HepG2 (cell line): Measurements from ENCODE around the gene STK32C. TPM values are rescaled to one million over a fixed set of nuclear protein-coding genes. Genes with fewer than 3 reads are reported as not detected.

Experiments used
- ATAC-seq: fragments of 200-7000 bp; cut with Tn5 transposase; 3 replicates; pipeline ENCODE4 v1.9.1; 2020; ENCODE audit warnings: mild to moderate bottlenecking, moderate library complexity
- BruUV-seq: library from RNA; stranded (reverse); fragments of 400-500 nt; replicated peaks from 2 replicates; lab custom pipeline; 2021; lab: Mats Ljungman, UMichigan
- CTCF ChIA-PET: fragments of 300-600 bp; formaldehyde crosslinking; extraction: SDS; loops from one replicate; lab custom pipeline; 2021; ENCODE audit warnings: low total read pairs, inconsistent platforms, low intra/inter-chr PET ratio; lab: Yijun Ruan, JAX
- POLR2A ChIA-PET: fragments of 350-600 bp; sonication (Branson Sonifier 250); formaldehyde crosslinking; loops from one replicate; lab custom pipeline; 2020; ENCODE audit warnings: antibody characterized with exemption, inconsistent platforms; lab: Yijun Ruan, JAX
- DNase-seq: peaks from one replicate; pipeline ENCODE4 v3.0.0-alpha.2; 2015; ENCODE audit warnings: low spot score
- FAIRE-seq: peaks from 3 replicates; lab custom pipeline; 2011; peaks lifted over from hg19 to GRCh38; lab: Jason Lieb, UNC
- H2AFZ ChIP-seq: one replicate; pipeline ENCODE4 v1.6.1; 2011; ENCODE audit warnings: low read length, inconsistent platforms
- H3K27ac ChIP-seq: fragments of 300-600 bp; 3 replicates; pipeline ENCODE4 v1.8.0; 2011; ENCODE audit warnings: mixed run types, mild to moderate bottlenecking, mixed read lengths, low read length, inconsistent platforms; ENCODE audit not compliant: insufficient read depth; ENCODE audit errors: extremely low read length
- H3K27me3 ChIP-seq, 2 experiments: fragments of 200-600 bp in 1 of 2; 2 replicates in 1 of 2; 3 replicates in 1 of 2; pipeline versions ENCODE4 v1.6.0 to v1.8.0; 2011; ENCODE audit warnings: low read length in 2 of 2, mild to moderate bottlenecking in 2 of 2, moderate library complexity in 2 of 2, inconsistent platforms in 1 of 2; ENCODE audit not compliant: insufficient read depth in 2 of 2, control insufficient read depth in 1 of 2
- H3K36me3 ChIP-seq, 2 experiments: fragments of 200-600 bp in 1 of 2; replicated peaks in 1 of 2; 2 replicates in 1 of 2; 3 replicates in 1 of 2; pipeline versions ENCODE4 v1.5.1 to v1.8.0; 2011; ENCODE audit warnings: low read length in 2 of 2, inconsistent platforms in 1 of 2; ENCODE audit not compliant: insufficient read depth in 2 of 2, control insufficient read depth in 1 of 2
- H3K4me1 ChIP-seq: 2 replicates; pipeline ENCODE4 v1.5.1; 2012; ENCODE audit warnings: low read length, inconsistent platforms; ENCODE audit not compliant: insufficient read depth
- H3K4me2 ChIP-seq: 2 replicates; pipeline ENCODE4 v1.6.0; 2011; ENCODE audit warnings: low read depth, low read length, inconsistent platforms
- H3K4me3 ChIP-seq, 3 experiments: fragments of 200-600 bp in 1 of 3; sonication (generic), shearing (Covaris generic) in 1 of 3; replicated peaks in 1 of 3; 2 replicates each; pipeline ENCODE4 v1.5.1; 2011 to 2016; ENCODE audit warnings: low read length in 3 of 3, inconsistent platforms in 2 of 3, low read depth in 2 of 3, mild to moderate bottlenecking in 2 of 3, control low read depth in 1 of 3, mixed read lengths in 1 of 3; ENCODE audit not compliant: insufficient read depth in 1 of 3
- H3K79me2 ChIP-seq: one replicate; pipeline ENCODE4 v1.6.1; 2011; ENCODE audit warnings: low read length, inconsistent platforms; ENCODE audit not compliant: insufficient read depth
- H3K9ac ChIP-seq: 2 replicates; pipeline ENCODE4 v1.6.0; 2011; ENCODE audit warnings: mild to moderate bottlenecking, low read depth, low read length, inconsistent platforms; ENCODE audit not compliant: insufficient read depth
- H3K9me3 ChIP-seq: 2 replicates; pipeline ENCODE4 v1.5.1; 2012; ENCODE audit warnings: mild to moderate bottlenecking, low read length
- H4K20me1 ChIP-seq: 2 replicates; pipeline ENCODE4 v1.6.0; 2011; ENCODE audit warnings: inconsistent platforms, mild to moderate bottlenecking, low read length, moderate library complexity; ENCODE audit not compliant: insufficient read depth
- ATF3 ChIP-seq: sonication (generic); formaldehyde crosslinking; IDR thresholded peaks from 2 replicates; pipeline ENCODE4 v1.4.0; 2020; ENCODE audit warnings: missing genetic modification reagents
- ELF4 ChIP-seq: sonication (generic); formaldehyde crosslinking; IDR thresholded peaks from 2 replicates; pipeline ENCODE4 v1.5.0; 2020; ENCODE audit warnings: missing genetic modification reagents, mild to moderate bottlenecking, moderate library complexity, borderline replicate concordance
- MBNL3 ChIP-seq: fragments of 250-450 bp; sonication (Bioruptor Pico); conservative IDR thresholded peaks from 2 replicates; pipeline ENCODE4 v1.8.0; 2022; ENCODE audit warnings: mild to moderate bottlenecking, inconsistent platforms
- MTERF4 ChIP-seq: sonication (generic); formaldehyde crosslinking; IDR thresholded peaks from 2 replicates; pipeline ENCODE4 v1.8.0; 2023; ENCODE audit warnings: mild to moderate bottlenecking, missing genetic modification reagents
- NPAS2 ChIP-seq: sonication (generic); formaldehyde crosslinking; IDR thresholded peaks from 2 replicates; pipeline ENCODE4 v1.8.0; 2022; ENCODE audit warnings: mild to moderate bottlenecking, missing genetic modification reagents, borderline replicate concordance
- PTBP1 ChIP-seq: fragments of 200-400 bp; formaldehyde crosslinking; IDR thresholded peaks from 2 replicates; pipeline ENCODE4 v1.6.1; 2018; ENCODE audit warnings: low read length, low read depth; ENCODE audit not compliant: poor library complexity, severe bottlenecking
- RERE ChIP-seq: IDR thresholded peaks from 2 replicates; pipeline ENCODE4 v1.6.1; 2016; ENCODE audit warnings: low read depth, missing genetic modification reagents, missing compliant biosample characterization
- TFAP4 ChIP-seq: sonication (generic); IDR thresholded peaks from 2 replicates; pipeline ENCODE4 v1.6.1; 2016; ENCODE audit warnings: low read depth, borderline replicate concordance
- ZBED4 ChIP-seq: sonication (generic); formaldehyde crosslinking; IDR thresholded peaks from 2 replicates; pipeline ENCODE4 v1.4.0; 2020; ENCODE audit warnings: missing genetic modification reagents, borderline replicate concordance
- ZFP62 ChIP-seq: sonication (generic); formaldehyde crosslinking; IDR thresholded peaks from 2 replicates; pipeline ENCODE4 v1.4.0; 2020; ENCODE audit warnings: missing genetic modification reagents
- ZNF292 ChIP-seq: sonication (generic); formaldehyde crosslinking; IDR thresholded peaks from 2 replicates; pipeline ENCODE4 v1.8.1; 2022; ENCODE audit warnings: mild to moderate bottlenecking, low read depth, missing genetic modification reagents, borderline replicate concordance
- ZNF382 ChIP-seq: sonication (generic); formaldehyde crosslinking; IDR thresholded peaks from 2 replicates; pipeline ENCODE4 v1.5.0; 2020; ENCODE audit warnings: missing genetic modification reagents, mild to moderate bottlenecking, borderline replicate concordance
- ZNF772 ChIP-seq: sonication (generic); formaldehyde crosslinking; IDR thresholded peaks from 2 replicates; pipeline ENCODE4 v1.5.0; 2020; ENCODE audit warnings: mild to moderate bottlenecking, missing genetic modification reagents
- WGBS: methylation state at CpG from one replicate; pipeline ENCODE4 v1.1.6; 2017; ENCODE audit warnings: low lambda C conversion rate; 5-methylcytosine and 5-hydroxymethylcytosine counted together
- in situ Hi-C: cut with HindIII; loops from 2 replicates; pipeline ENCODE4 v1.10.0; 2017; ENCODE audit warnings: low pct_unique_long_range_greater_than_20kb; ENCODE audit not compliant: extremely low pct_ligation_motif_present
- intact Hi-C: fragments of 100-400 bp; cut with micrococcal nuclease; formaldehyde crosslinking; loops from one replicate; pipeline ENCODE4 v1.10.0; 2022; ENCODE audit not compliant: unreplicated experiment
- polyA plus RNA-seq, 8 experiments: library from polyadenylated mRNA; depleted of rRNA in 3 of 8; stranded (reverse) in 7 of 8; unstranded in 1 of 8; fragments of >200 nt; fragmentation: Illumina TruSeq in 4 of 8; extraction: Trizol in 4 of 8; gene quantifications; 2 replicates each; pipeline versions ENCODE4 v1.2.1 to v1.2.3, GENCODE V29; 2011 to 2016; ENCODE audit warnings: low read depth in 4 of 8, missing spikeins in 1 of 8, mixed read lengths in 1 of 8; ENCODE audit not compliant: insufficient read depth in 1 of 8
- total RNA-seq, 5 experiments: library from RNA; depleted of rRNA; stranded (reverse); fragments of >200 nt; fragmentation: Illumina TruSeq; extraction: Trizol; gene quantifications; 2 replicates each; pipeline ENCODE4 v1.2.3, GENCODE V29; 2016; ENCODE audit warnings: low read depth in 1 of 5

The STK32C gene
- total and polyA plus RNA-seq, 2 of the 13 experiments (the other 11 are each of a cell fraction or from before 2014, with no cell fraction given): 10.9 to 19.4 TPM

GRCh38 chr10:132306343-132306685, 1.4 kb downstream of the STK32C start:
- H3K4me2 ChIP-seq: peak overlapping the region; percentile 76
- peaks cover 37% of the 10 kb centered on the region for H3K4me1 ChIP-seq
- ATAC-seq (no peak), FAIRE-seq (no peak), DNase-seq (no peak)
- ChIA-PET CTCF (no interaction called here), POLR2A (no interaction called here)
- in situ Hi-C loops: no loop called here
- H3K36me3 ChIP-seq: no peaks in the 10 kb centered on the region
- peak overlapping the region in 1 of 3 experiments; percentile 76; a peak in 2 of 6 replicates for H3K4me3 ChIP-seq
- peaks cover 0 to 12% of the 10 kb centered on the region in 2 experiments; a peak in 2 of 5 replicates for H3K27me3 ChIP-seq
- H3K9me3 ChIP-seq: no peaks in the 10 kb centered on the region
- BruUV-seq: TSS peak; percentile 50
- intact Hi-C loops: no loop called here
- H3K79me2 ChIP-seq: no peaks in the 10 kb centered on the region
- H2AFZ ChIP-seq: no peak overlapping the region
- no peak overlapping the region for H3K27ac ChIP-seq
- no peaks in the 10 kb centered on the region for H4K20me1 ChIP-seq
- no peak overlapping the region for H3K9ac ChIP-seq
- 92% methylated on average over 16 of the region's 16 CpGs for WGBS
- TF ChIP-seq ZNF772 (CRISPR knock-in tag) (no peak), ATF3 (no peak), ZNF292 (CRISPR knock-in tag) (no peak), ELF4 (CRISPR knock-in tag) (no peak), TFAP4 (no peak), ZFP62 (no peak), NPAS2 (CRISPR knock-in tag) (no peak), ZBED4 (no peak), MTERF4 (no peak), MBNL3 (no peak), RERE (no peak), PTBP1 (no peak), ZNF382 (CRISPR knock-in tag) (no peak)
